Muscle layer of duodenum (tissue), 2 donors: ENCODE results near the gene CCDC197.

Experiments used
- H3K27ac ChIP-seq: one replicate; pipeline ENCODE4 v1.7.0; 2013; ENCODE audit warnings: mild to moderate bottlenecking, low read length
- H3K27me3 ChIP-seq: one replicate; pipeline ENCODE4 v1.7.0; 2013; ENCODE audit warnings: low read depth, mild to moderate bottlenecking, control low read depth, low read length
- H3K36me3 ChIP-seq, 2 donors: one replicate each; pipeline ENCODE4 v1.7.0; 2013; ENCODE audit warnings: low read length in 2 of 2, control low read depth in 1 of 2, mild to moderate bottlenecking in 1 of 2; ENCODE audit not compliant: insufficient read depth in 2 of 2, control insufficient read depth in 1 of 2
- H3K4me1 ChIP-seq, 2 donors: one replicate each; pipeline ENCODE4 v1.7.0; 2013; ENCODE audit warnings: low read length in 2 of 2, mild to moderate bottlenecking in 2 of 2, control low read depth in 1 of 2, moderate library complexity in 1 of 2; ENCODE audit not compliant: insufficient read depth in 2 of 2, control insufficient read depth in 1 of 2
- H3K4me3 ChIP-seq, 2 donors: one replicate each; pipeline ENCODE4 v1.7.0; 2013; ENCODE audit warnings: low read length in 2 of 2, low read depth in 1 of 2, mild to moderate bottlenecking in 1 of 2
- H3K9me3 ChIP-seq, 2 donors: one replicate each; pipeline ENCODE4 v1.7.0; 2013; ENCODE audit warnings: low read length in 2 of 2, control low read depth in 1 of 2, mild to moderate bottlenecking in 1 of 2; ENCODE audit not compliant: control insufficient read depth in 1 of 2
- donor health status: healthy.

CCDC197 gene

GRCh38 chr14:94058128-94058673, 61.1 kb downstream of the CCDC197 start:
- Histone ChIP-seq H3K27me3 (no peaks in the 10 kb centered on the region), H3K36me3 (peaks cover 76 to 80% of the 10 kb centered on the region in 2 donors), H3K27ac (no peak overlapping the region), H3K4me3 (no peak overlapping the region), H3K9me3 (no peaks in the 10 kb centered on the region), H3K4me1 (peaks cover 5 to 24% of the 10 kb centered on the region in 2 donors)
